GM10266 (cell line): ENCODE results near the gene ZMIZ1.

ENCODE experiments used
- DNase-seq: peaks from one replicate; pipeline ENCODE4 v3.0.0; 2012; ENCODE audit errors: extremely low spot score
- CTCF ChIP-seq: IDR thresholded peaks from 2 replicates; pipeline ENCODE4 v1.5.1; 2012; ENCODE audit warnings: mild to moderate bottlenecking, low read depth; ENCODE audit not compliant: control insufficient read depth, insufficient read depth; ENCODE audit errors: missing control alignments

The ZMIZ1 gene

GRCh38 chr10:79223091-79224048, 154.6 kb downstream of the ZMIZ1 start:
- TF ChIP-seq CTCF: no peak
- no peak for DNase-seq

- TF ChIP-seq CTCF: no peak
These were observed 155.6 kb downstream of the ZMIZ1 start for GRCh38 chr10:79224263-79224949.

DNA sequence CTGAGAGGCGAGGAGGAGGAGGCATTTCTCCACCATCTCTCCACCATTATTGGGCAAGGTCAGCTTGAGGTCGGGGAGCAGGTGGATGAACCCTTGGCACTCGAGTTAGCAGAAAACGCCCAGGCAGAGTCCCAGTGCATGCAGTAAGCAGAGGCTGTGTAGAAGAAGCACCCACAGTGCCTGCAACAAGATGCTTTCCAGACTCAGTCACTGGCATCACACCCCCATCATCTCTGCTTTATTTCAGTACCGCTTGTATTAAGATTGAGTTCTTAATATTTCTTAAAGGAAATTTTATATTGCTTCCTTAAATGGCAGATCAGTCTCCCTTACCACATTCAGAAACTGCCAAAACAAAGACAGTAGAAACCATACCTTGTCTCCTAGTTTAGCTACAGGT, 156.2 kb downstream of the ZMIZ1 start:
- DNase-seq: no peak
- no peak for TF ChIP-seq CTCF

More at GRCh38 chr10:79224263-79224949, 155.6 kb downstream of the ZMIZ1 start:
- DNase-seq: no peak

- no peak for TF ChIP-seq CTCF
These were observed 157.9 kb downstream of the ZMIZ1 start for GRCh38 chr10:79226391-79227245.

GRCh38 chr10:79229071-79229541, 160.3 kb downstream of the ZMIZ1 start:
- no peak for DNase-seq
- TF ChIP-seq CTCF: no peak

More at GRCh38 chr10:79226391-79227245, 157.9 kb downstream of the ZMIZ1 start:
- DNase-seq: no peak

GRCh38 chr10:79229830-79230327, 161.1 kb downstream of the ZMIZ1 start:
- no peak for TF ChIP-seq CTCF
- DNase-seq: no peak
